Measurements from ENCODE around the gene NUP210.

The NUP210 gene

DNA sequence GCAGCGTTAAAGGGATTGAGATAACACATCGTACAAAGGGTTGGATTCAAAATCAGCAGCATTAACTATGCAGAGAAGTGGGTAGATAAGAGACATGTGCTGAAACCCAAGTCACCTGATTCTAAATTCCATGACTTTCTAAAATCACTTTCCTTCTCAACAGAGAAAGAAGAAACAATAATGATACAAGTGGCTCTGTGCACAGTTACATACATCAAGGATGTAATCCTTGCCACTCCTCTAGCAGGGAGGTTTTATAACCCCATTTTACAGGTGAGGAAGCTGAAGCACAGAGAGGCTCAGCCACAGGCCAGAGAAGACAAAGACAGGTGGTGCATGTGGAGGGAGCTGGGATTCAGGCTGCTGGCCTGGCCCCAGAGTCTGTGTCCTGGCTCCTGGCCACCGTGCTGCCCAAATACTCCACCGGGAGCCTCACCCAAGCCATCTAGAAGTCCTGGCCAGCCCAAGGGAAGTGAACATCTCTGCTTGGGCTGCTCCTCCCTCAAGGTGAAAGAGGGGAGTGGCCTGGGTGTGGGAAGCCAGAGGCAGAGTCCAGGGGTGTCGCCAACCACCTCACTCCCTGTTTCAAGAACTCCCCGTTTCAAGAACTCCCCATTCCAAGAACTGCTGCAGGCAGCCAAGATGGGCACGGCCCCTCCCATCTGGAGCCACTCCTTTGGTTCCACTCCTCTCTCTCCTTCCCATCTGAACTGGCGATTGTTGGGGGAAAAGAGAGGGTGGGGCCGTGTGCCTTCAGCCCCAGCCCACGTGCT is 147.1 kb downstream of the NUP210 start:
- ATAC-seq = no peak

DNA sequence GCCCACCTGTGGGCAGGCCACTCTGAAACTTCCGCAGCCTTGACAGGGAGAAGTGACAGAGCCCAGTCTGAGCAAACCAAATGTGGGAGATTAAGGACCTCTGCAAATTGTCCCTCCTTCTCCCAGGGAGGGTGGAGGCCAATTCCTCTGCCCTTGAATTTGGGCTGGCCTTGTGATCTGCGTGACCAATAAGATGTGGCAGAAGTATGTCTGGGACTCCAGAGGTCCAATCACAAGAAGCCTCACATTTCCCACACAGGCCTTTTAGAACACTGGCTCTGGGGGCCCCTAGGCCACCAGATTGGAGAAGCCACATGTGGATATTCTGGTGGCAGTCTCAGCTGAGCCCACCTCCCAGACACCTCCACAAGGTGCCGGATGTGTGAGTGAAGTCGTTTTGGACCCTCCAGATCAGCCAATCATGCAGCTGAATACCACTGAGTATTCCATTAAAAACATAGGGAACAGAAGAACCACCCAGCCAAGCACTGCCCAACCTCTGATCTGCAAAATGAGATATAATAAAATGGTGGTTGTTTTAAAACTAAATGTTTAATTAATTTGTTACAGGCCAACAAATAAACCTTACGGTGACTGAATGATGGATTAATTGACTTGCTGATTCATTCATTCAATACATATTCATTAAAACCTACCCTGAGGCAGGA is 150.3 kb downstream of the NUP210 start:
- no peak for ATAC-seq

DNA sequence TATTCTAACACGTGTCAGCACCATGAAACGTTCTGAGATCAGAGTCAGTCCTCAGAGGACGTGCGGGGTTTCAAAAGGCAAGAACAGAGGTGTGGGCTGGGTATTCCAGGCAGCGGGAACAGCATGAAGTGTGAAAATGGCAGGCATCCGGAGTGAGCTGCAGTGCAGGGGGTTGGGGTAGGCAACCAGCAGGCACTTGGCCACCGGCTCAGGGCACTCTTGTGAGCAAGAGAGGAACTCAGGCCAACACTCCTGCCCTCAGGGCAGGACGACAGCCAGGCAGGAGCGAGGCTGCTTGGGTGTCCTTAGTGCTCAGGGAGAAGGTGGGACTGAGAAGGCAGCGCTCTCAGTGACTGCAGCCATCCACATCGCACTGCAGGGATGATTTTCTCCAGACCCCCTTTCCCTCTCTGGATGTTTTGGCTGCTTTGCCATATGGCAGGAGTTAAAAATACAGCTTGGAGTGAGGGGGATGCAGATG is 151.1 kb downstream of the NUP210 start:
- ATAC-seq = no peak

DNA sequence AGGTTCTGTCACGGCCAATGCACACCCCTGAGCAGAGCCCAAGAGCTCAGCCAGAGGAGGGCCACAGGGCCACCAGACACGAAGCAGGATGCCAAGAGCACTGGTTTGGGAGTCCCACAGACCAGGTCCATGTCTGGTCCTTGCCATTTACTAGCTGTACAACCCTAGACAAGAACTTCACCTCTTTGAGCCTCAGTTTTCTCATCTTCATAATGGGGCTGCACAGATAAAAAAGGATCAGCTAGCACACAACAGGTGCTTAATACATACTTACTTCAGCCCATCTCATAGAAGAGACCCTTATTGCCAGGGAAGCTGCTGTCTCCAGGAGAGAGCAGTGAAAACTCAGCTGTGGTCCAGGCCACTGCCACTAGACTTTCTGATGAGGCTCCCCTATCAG is 152.0 kb downstream of the NUP210 start:
- no peak for ATAC-seq

DNA sequence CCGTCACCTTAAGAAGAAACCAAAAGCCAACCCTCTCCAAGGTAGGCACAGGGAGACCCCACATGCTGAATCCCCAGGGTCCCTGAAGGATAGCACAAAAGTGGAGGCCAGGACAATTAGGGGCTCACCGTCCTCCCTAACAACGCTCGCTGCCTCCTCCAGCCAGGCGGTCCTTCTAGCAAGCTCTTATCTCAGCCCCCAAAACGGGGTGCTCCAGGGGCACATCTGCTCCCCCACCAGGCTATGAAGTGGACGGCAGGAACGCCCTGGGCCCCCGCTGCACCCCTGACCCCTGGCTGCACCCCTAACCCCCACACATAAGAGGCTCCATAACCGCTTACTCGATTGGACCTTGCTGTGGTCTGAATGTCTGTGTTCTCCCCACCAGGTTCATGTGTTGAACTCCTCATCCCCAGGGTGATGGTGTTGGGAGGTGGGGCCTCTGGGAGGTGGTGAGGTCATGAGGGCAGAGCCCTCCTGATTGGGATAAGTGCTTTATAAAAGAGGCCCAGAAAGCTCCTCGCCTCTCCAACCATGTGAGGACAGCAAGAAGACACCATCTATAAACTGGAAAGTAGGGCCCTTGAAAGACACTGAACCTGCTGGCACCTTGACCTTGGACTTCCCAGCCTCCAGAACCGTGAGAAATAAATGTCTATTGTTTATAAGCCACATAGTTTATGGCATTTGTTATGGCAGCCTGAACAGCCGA is 153.3 kb downstream of the NUP210 start:
- ATAC-seq = no peak
